HCT116 (cell line): ENCODE data around the gene SDHD. TPM values are rescaled to one million over a fixed set of nuclear protein-coding genes. Genes with fewer than 3 reads are reported as not detected.

ENCODE experiments used
- ATAC-seq: fragments of 200-7000 bp; cut with Tn5 transposase; 2 replicates; pipeline ENCODE4 v1.9.1; 2020; ENCODE audit warnings: mild to moderate bottlenecking, moderate library complexity
- BruUV-seq: library from RNA; stranded (reverse); fragments of 400-500 nt; replicated peaks from 2 replicates; lab custom pipeline; 2021; lab: Mats Ljungman, UMichigan
- CTCF ChIA-PET: fragments of 300-600 bp; sonication (Branson Sonifier 250); formaldehyde crosslinking; loops from one replicate; lab custom pipeline; 2021; ENCODE audit warnings: antibody characterized with exemption; lab: Charles Lee
- POLR2A ChIA-PET: fragments of 300-600, 350-600 bp; sonication (Branson Sonifier 250); formaldehyde crosslinking; loops from one replicate; lab custom pipeline; 2021; ENCODE audit warnings: antibody characterized with exemption; lab: Charles Lee
- RAD21 ChIA-PET, 2 experiments: fragments of 300-600 bp; sonication (Branson Sonifier 250); formaldehyde crosslinking; loops; one replicate each; lab custom pipeline; 2023; ENCODE audit warnings: low total read pairs in 2 of 2; ENCODE audit not compliant: uncharacterized antibody in 2 of 2, unreplicated experiment in 2 of 2, low non-redundant PET in 1 of 2; lab: Charles Lee
- DNase-seq: peaks from one replicate; pipeline ENCODE4 v3.0.0-alpha.2; 2010; ENCODE audit warnings: low read depth, low spot score
- H2AFZ ChIP-seq: fragments of 200-600 bp; shearing (Covaris generic), sonication (generic); 2 replicates; pipeline ENCODE4 v1.6.1; 2017; ENCODE audit warnings: low read depth, mixed run types, mixed read lengths, antibody characterized with exemption, low read length; ENCODE audit not compliant: poor library complexity, severe bottlenecking
- H3K27ac ChIP-seq: 2 replicates; pipeline ENCODE4 v1.5.1; 2012; ENCODE audit warnings: low read depth, low read length
- H3K27me3 ChIP-seq: fragments of 200-600 bp; sonication (generic); 2 replicates; pipeline ENCODE4 v1.6.1; 2016; ENCODE audit warnings: mixed run types, low read length, mixed read lengths; ENCODE audit not compliant: insufficient read depth
- H3K36me3 ChIP-seq, 2 experiments: fragments of 200-500 bp in 1 of 2; fragments of 200-600 bp in 1 of 2; sonication (Bioruptor generic) in 1 of 2; sonication (generic) in 1 of 2; 2 replicates each; pipeline versions ENCODE4 v1.5.1 to v1.6.1; 2014 to 2016; ENCODE audit warnings: low read length in 2 of 2, inconsistent platforms in 1 of 2, mixed read lengths in 1 of 2, mixed run types in 1 of 2; ENCODE audit not compliant: insufficient read depth in 2 of 2, control insufficient read depth in 1 of 2
- H3K4me1 ChIP-seq, 2 experiments: fragments of 200-600 bp in 1 of 2; sonication (generic) in 1 of 2; 2 replicates each; pipeline versions ENCODE4 v1.5.1 to v1.6.1; 2012 to 2017; ENCODE audit warnings: low read length in 2 of 2, inconsistent platforms in 1 of 2, mild to moderate bottlenecking in 1 of 2, mixed read lengths in 1 of 2, mixed run types in 1 of 2, moderate library complexity in 1 of 2; ENCODE audit not compliant: insufficient read depth in 2 of 2, control insufficient read depth in 1 of 2
- H3K4me2 ChIP-seq: fragments of 200-600 bp; sonication (generic); 2 replicates; pipeline ENCODE4 v1.6.1; 2017; ENCODE audit warnings: mixed run types, low read length, mixed read lengths
- H3K4me3 ChIP-seq, 2 experiments: fragments of 200-600 bp in 1 of 2; sonication (generic) in 1 of 2; replicated peaks in 1 of 2; 2 replicates each; pipeline ENCODE4 v1.5.1; 2011 to 2016; ENCODE audit warnings: low read length in 2 of 2, control low read depth in 1 of 2, low read depth in 1 of 2, mild to moderate bottlenecking in 1 of 2, mixed read lengths in 1 of 2, mixed run types in 1 of 2
- H3K79me2 ChIP-seq: fragments of 200-600 bp; sonication (generic); 2 replicates; pipeline ENCODE4 v1.6.1; 2017; ENCODE audit warnings: mild to moderate bottlenecking, mixed run types, low read length, moderate library complexity, mixed read lengths; ENCODE audit not compliant: insufficient read depth
- H3K9ac ChIP-seq: fragments of 200-600 bp; sonication (generic); 2 replicates; pipeline ENCODE4 v1.6.1; 2016; ENCODE audit warnings: low read length, mixed read lengths
- H3K9me2 ChIP-seq: fragments of 200-600 bp; sonication (generic), shearing (Covaris generic); 2 replicates; pipeline ENCODE4 v1.6.1; 2017; ENCODE audit warnings: mixed run types, mild to moderate bottlenecking, moderate library complexity; ENCODE audit not compliant: insufficient read depth
- H3K9me3 ChIP-seq, 2 experiments: fragments of 200-500 bp in 1 of 2; fragments of 200-600 bp in 1 of 2; sonication (Bioruptor generic) in 1 of 2; sonication (generic) in 1 of 2; 2 replicates each; pipeline ENCODE4 v1.6.1; 2014 to 2017; ENCODE audit warnings: low read length in 2 of 2, mixed read lengths in 2 of 2, inconsistent platforms in 1 of 2, low read depth in 1 of 2, mild to moderate bottlenecking in 1 of 2, mixed run types in 1 of 2, moderate library complexity in 1 of 2; ENCODE audit not compliant: control insufficient read depth in 1 of 2, insufficient read depth in 1 of 2
- H4K20me1 ChIP-seq: fragments of 200-600 bp; sonication (generic), shearing (Covaris generic); 2 replicates; pipeline ENCODE4 v1.6.1; 2017; ENCODE audit warnings: mixed run types, mild to moderate bottlenecking, moderate library complexity; ENCODE audit not compliant: insufficient read depth
- CBX3 ChIP-seq: IDR thresholded peaks from 2 replicates; pipeline ENCODE4 v1.6.1; 2012; ENCODE audit warnings: low read depth
- EGR1 ChIP-seq: IDR thresholded peaks from 2 replicates; pipeline ENCODE4 v1.6.1; 2012; ENCODE audit warnings: low read depth
- EZH2 ChIP-seq: fragments of 200-600 bp; sonication (generic); IDR thresholded peaks from 2 replicates; pipeline ENCODE4 v1.6.1; 2017; ENCODE audit warnings: antibody characterized with exemption, mixed run types
- EZH2phosphoT487 ChIP-seq: fragments of 200-600 bp; IDR thresholded peaks from 2 replicates; pipeline ENCODE4 v1.6.1; 2018; ENCODE audit warnings: antibody characterized with exemption, borderline replicate concordance
- FOSL1 ChIP-seq: IDR thresholded peaks from 2 replicates; pipeline ENCODE4 v1.6.1; 2012; ENCODE audit warnings: low read depth
- POLR2A ChIP-seq: IDR thresholded peaks from 2 replicates; pipeline ENCODE4 v1.7.0; 2011; ENCODE audit warnings: borderline replicate concordance; ENCODE audit not compliant: insufficient read depth, insufficient read length; ENCODE audit errors: extremely low read depth
- SRF ChIP-seq: IDR thresholded peaks from 2 replicates; pipeline ENCODE4 v1.6.1; 2012; ENCODE audit warnings: low read depth
- TCF7L2 ChIP-seq: IDR thresholded peaks from 2 replicates; pipeline ENCODE4 v1.7.0; 2011; ENCODE audit warnings: borderline replicate concordance, inconsistent platforms; ENCODE audit not compliant: insufficient read depth, insufficient read length; ENCODE audit errors: extremely low read depth
- YY1 ChIP-seq: IDR thresholded peaks from 2 replicates; pipeline ENCODE4 v1.6.1; 2011; ENCODE audit warnings: low read length, low read depth, moderate library complexity, mild to moderate bottlenecking; ENCODE audit not compliant: insufficient replicate concordance; ENCODE audit errors: extremely low read depth
- intact Hi-C: fragments of 100-400 bp; cut with micrococcal nuclease; formaldehyde crosslinking; loops from 2 replicates; pipeline ENCODE4 v1.10.0; 2022
- total RNA-seq: library from RNA; stranded (reverse); gene quantifications from one replicate; pipeline ENCODE4 v1.2.1, GENCODE V29; 2021; ENCODE audit not compliant: unreplicated experiment
- TF ChIP-seq, protein P1 (sequence below): IDR thresholded peaks from 2 replicates; pipeline ENCODE4 v1.6.1; 2012; ENCODE audit warnings: low read depth
- TF ChIP-seq, protein P2 (sequence below): IDR thresholded peaks from 2 replicates; pipeline ENCODE4 v1.6.1; 2012

Gene SDHD
- total RNA-seq, 1 experiment from 2014 or later = 129 TPM

DNA sequence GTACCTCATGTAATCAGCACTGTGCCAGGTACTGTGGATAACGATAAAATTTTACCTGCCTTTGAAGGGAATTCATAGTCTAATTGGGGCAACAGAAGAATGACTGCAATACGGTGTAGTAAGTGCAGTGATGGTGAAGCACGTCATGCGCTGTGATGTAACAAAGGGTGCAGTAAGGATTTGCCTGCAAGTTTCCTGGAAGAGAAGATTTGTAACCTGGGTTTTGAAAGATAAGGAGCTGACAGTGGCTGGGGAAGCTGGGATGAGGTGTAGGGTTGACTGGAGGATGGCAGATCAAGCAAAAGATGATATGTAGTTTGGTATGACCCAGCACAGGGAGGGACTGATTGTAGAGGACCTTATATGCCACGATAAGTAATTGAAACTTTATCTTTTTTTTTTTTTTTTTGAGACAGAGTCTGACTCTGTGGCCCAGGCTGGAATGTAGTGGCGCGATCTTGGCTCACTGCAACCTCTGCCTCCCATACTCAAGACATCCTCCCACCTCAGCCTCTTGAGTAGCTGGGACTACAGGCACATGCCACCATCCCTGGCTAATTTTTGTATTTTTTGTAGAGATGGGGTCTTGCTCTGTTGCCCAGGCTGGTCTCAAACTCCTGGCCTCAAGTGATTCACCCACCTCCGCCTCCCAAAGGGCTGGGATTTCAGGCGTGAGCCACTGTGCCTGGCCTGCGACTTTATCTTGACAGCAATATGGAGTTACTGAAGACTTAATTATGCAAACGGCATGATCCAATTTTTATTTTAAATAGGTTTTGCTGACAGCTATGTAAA is 11.3 kb downstream of the SDHD start:
- ATAC-seq (no peak), DNase-seq (no peak)
- no peak overlapping the region for H3K27ac ChIP-seq
- H3K4me2 ChIP-seq = no peak overlapping the region
- no peaks in the 10 kb centered on the region for H3K4me1 ChIP-seq
- intact Hi-C loops = no loop called here
- no peak overlapping the region for H3K9ac ChIP-seq
- no peak overlapping the region for H2AFZ ChIP-seq
- H3K36me3 ChIP-seq = peaks cover 9 to 12% of the 10 kb centered on the region in 2 experiments
- H4K20me1 ChIP-seq = no peaks in the 10 kb centered on the region; the same call in 1 of the 2 replicates
- H3K79me2 ChIP-seq = peaks cover 9% of the 10 kb centered on the region; the same call in 1 of the 2 replicates
- RAD21 ChIA-PET = no interaction called here
- H3K27me3 ChIP-seq = no peaks in the 10 kb centered on the region
- no peak for TF ChIP-seq EZH2
- TF ChIP-seq SRF = no peak
- TF ChIP-seq YY1 = no peak
- TF ChIP-seq, protein P1, sequence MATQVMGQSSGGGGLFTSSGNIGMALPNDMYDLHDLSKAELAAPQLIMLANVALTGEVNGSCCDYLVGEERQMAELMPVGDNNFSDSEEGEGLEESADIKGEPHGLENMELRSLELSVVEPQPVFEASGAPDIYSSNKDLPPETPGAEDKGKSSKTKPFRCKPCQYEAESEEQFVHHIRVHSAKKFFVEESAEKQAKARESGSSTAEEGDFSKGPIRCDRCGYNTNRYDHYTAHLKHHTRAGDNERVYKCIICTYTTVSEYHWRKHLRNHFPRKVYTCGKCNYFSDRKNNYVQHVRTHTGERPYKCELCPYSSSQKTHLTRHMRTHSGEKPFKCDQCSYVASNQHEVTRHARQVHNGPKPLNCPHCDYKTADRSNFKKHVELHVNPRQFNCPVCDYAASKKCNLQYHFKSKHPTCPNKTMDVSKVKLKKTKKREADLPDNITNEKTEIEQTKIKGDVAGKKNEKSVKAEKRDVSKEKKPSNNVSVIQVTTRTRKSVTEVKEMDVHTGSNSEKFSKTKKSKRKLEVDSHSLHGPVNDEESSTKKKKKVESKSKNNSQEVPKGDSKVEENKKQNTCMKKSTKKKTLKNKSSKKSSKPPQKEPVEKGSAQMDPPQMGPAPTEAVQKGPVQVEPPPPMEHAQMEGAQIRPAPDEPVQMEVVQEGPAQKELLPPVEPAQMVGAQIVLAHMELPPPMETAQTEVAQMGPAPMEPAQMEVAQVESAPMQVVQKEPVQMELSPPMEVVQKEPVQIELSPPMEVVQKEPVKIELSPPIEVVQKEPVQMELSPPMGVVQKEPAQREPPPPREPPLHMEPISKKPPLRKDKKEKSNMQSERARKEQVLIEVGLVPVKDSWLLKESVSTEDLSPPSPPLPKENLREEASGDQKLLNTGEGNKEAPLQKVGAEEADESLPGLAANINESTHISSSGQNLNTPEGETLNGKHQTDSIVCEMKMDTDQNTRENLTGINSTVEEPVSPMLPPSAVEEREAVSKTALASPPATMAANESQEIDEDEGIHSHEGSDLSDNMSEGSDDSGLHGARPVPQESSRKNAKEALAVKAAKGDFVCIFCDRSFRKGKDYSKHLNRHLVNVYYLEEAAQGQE = no peak
- TF ChIP-seq FOSL1 = no peak
- TF ChIP-seq, protein P2, sequence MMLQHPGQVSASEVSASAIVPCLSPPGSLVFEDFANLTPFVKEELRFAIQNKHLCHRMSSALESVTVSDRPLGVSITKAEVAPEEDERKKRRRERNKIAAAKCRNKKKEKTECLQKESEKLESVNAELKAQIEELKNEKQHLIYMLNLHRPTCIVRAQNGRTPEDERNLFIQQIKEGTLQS = no peak
- no peak for TF ChIP-seq EGR1
- TF ChIP-seq EZH2phosphoT487 = no peak
- no peak for TF ChIP-seq TCF7L2
- TF ChIP-seq CBX3 = no peak
- no peak for TF ChIP-seq POLR2A
- H3K9me3 ChIP-seq = no peaks in the 10 kb centered on the region
- H3K4me3 ChIP-seq = no peak overlapping the region
- BruUV-seq = no TSS peak
- no peaks in the 10 kb centered on the region for H3K9me2 ChIP-seq
- CTCF ChIA-PET = interaction anchor here (1.1 kb wide), 1 partner anchor 16 kb away, joined by 6 read pairs; no protein-coding TSS in a partner anchor
- POLR2A ChIA-PET = no interaction called here
